Measurements from ENCODE around the gene SPSB2. TPM values are rescaled to one million over a fixed set of nuclear protein-coding genes. Genes with fewer than 3 reads are reported as not detected.

Gene SPSB2
- total RNA-seq, 1 experiment from 2014 or later, result 8.1 TPM

- H3K9me3 ChIP-seq (ENCODE audit: low read depth, low read length, poor library complexity, severe bottlenecking), result no peaks in the 10 kb centered on the region
- intact Hi-C loops (cut with micrococcal nuclease; ENCODE audit: unreplicated experiment), result no loop called here
- H3K27me3 ChIP-seq (replicated peaks; ENCODE audit: insufficient read depth, low read depth, low read length, poor library complexity), result no peaks in the 10 kb centered on the region
- H3K4me1 ChIP-seq (ENCODE audit: insufficient read depth, low read length, poor library complexity, severe bottlenecking), result no peaks in the 10 kb centered on the region
- TF ChIP-seq EZH2 (IDR thresholded peaks at IDR 0.05; ENCODE audit: borderline replicate concordance, low read depth, low read length, poor library complexity, severe bottlenecking), result no peak
- TF ChIP-seq, protein P1, sequence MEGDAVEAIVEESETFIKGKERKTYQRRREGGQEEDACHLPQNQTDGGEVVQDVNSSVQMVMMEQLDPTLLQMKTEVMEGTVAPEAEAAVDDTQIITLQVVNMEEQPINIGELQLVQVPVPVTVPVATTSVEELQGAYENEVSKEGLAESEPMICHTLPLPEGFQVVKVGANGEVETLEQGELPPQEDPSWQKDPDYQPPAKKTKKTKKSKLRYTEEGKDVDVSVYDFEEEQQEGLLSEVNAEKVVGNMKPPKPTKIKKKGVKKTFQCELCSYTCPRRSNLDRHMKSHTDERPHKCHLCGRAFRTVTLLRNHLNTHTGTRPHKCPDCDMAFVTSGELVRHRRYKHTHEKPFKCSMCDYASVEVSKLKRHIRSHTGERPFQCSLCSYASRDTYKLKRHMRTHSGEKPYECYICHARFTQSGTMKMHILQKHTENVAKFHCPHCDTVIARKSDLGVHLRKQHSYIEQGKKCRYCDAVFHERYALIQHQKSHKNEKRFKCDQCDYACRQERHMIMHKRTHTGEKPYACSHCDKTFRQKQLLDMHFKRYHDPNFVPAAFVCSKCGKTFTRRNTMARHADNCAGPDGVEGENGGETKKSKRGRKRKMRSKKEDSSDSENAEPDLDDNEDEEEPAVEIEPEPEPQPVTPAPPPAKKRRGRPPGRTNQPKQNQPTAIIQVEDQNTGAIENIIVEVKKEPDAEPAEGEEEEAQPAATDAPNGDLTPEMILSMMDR (conservative IDR thresholded peaks at IDR 0.05; ENCODE audit: low read depth, low read length), result no peak
- BruUV-seq (replicated peaks), result TSS peak; percentile 45
- DNase-seq (ENCODE audit: low spot score), result no peak
- CTCF ChIA-PET, result no interaction called here
- H3K36me3 ChIP-seq (ENCODE audit: insufficient read depth, low read length, poor library complexity, severe bottlenecking), result peaks cover 40% of the 10 kb centered on the region
- POLR2A ChIA-PET (ENCODE audit: low non-redundant PET), result no interaction called here
- H3K27ac ChIP-seq (ENCODE audit: low read depth, low read length, poor library complexity, severe bottlenecking), result no peak overlapping the region
- no peak overlapping the region for H3K4me3 ChIP-seq (ENCODE audit: low read depth, low read length, poor library complexity, severe bottlenecking)
These were observed 33.5 kb downstream of the SPSB2 start for GRCh38 chr12:6839482-6840201.

- no peak overlapping the region for H3K27ac ChIP-seq (ENCODE audit: low read depth, low read length, poor library complexity, severe bottlenecking)
- no peaks in the 10 kb centered on the region for H3K4me1 ChIP-seq (ENCODE audit: insufficient read depth, low read length, poor library complexity, severe bottlenecking)
- H3K27me3 ChIP-seq (replicated peaks; ENCODE audit: insufficient read depth, low read depth, low read length, poor library complexity), result no peaks in the 10 kb centered on the region
- no peak for TF ChIP-seq EZH2 (IDR thresholded peaks at IDR 0.05; ENCODE audit: borderline replicate concordance, low read depth, low read length, poor library complexity, severe bottlenecking)
- TF ChIP-seq, protein P1 (conservative IDR thresholded peaks at IDR 0.05; ENCODE audit: low read depth, low read length), result no peak
- intact Hi-C loops (cut with micrococcal nuclease; ENCODE audit: unreplicated experiment), result no loop called here
- H3K9me3 ChIP-seq (ENCODE audit: low read depth, low read length, poor library complexity, severe bottlenecking), result no peaks in the 10 kb centered on the region
- CTCF ChIA-PET, result interaction anchor here (0.7 kb wide), 1 partner anchor 250 kb away, joined by 4 read pairs; no protein-coding TSS in a partner anchor
- no TSS peak for BruUV-seq (replicated peaks)
- H3K4me3 ChIP-seq (ENCODE audit: low read depth, low read length, poor library complexity, severe bottlenecking), result no peak overlapping the region
- no peak for DNase-seq (ENCODE audit: low spot score)
- POLR2A ChIA-PET (ENCODE audit: low non-redundant PET), result no interaction called here
- H3K36me3 ChIP-seq (ENCODE audit: insufficient read depth, low read length, poor library complexity, severe bottlenecking), result peaks cover 41% of the 10 kb centered on the region
These were observed 34.2 kb downstream of the SPSB2 start for GRCh38 chr12:6838854-6839253.

DNA sequence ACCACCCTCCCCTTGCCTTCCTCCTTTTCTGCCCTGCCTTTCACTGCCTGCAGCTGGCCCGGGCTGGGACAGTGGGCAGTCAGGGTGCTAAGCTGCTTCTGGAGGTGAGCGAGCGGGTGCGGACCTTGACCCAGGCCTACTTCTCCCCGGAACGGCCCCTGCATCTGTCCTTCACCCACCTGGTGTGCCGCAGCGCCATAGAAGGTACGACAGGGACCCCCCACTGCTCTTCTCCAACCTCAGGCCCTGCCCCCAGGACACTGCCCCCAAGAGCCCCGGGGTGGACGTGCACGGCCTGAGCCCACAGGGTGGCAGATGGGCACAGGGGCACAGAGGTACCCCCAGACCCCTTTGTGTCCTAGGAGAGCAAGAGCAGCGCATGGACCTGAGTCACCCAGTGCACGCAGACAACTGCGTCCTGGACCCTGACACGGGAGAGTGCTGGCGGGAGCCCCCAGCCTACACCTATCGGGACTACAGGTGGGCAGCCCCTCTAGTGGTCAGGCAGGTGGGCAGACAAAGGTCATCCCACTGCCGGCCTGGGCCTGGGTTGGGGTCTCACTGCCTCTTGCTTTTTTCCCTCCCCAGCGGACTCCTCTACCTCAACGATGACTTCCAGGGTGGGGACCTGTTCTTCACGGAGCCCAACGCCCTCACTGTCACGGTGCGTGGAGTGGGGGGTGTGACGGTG lies 35.6 kb downstream of the SPSB2 start:
- POLR2A ChIA-PET (ENCODE audit: low non-redundant PET), result no interaction called here
- H3K9me3 ChIP-seq (ENCODE audit: low read depth, low read length, poor library complexity, severe bottlenecking), result no peaks in the 10 kb centered on the region
- H3K36me3 ChIP-seq (ENCODE audit: insufficient read depth, low read length, poor library complexity, severe bottlenecking), result peaks cover 45% of the 10 kb centered on the region
- TF ChIP-seq, protein P1 (conservative IDR thresholded peaks at IDR 0.05; ENCODE audit: low read depth, low read length), result no peak
- TF ChIP-seq EZH2 (IDR thresholded peaks at IDR 0.05; ENCODE audit: borderline replicate concordance, low read depth, low read length, poor library complexity, severe bottlenecking), result no peak
- no peaks in the 10 kb centered on the region for H3K4me1 ChIP-seq (ENCODE audit: insufficient read depth, low read length, poor library complexity, severe bottlenecking)
- BruUV-seq (replicated peaks), result no TSS peak
- intact Hi-C loops (cut with micrococcal nuclease; ENCODE audit: unreplicated experiment), result no loop called here
- DNase-seq (ENCODE audit: low spot score), result no peak
- H3K27me3 ChIP-seq (replicated peaks; ENCODE audit: insufficient read depth, low read depth, low read length, poor library complexity), result no peaks in the 10 kb centered on the region
- no peak overlapping the region for H3K4me3 ChIP-seq (ENCODE audit: low read depth, low read length, poor library complexity, severe bottlenecking)
- no peak overlapping the region for H3K27ac ChIP-seq (ENCODE audit: low read depth, low read length, poor library complexity, severe bottlenecking)
- CTCF ChIA-PET, result no interaction called here
